Fibroblast of mammary gland (primary cell): Measurements from ENCODE around the gene AXDND1.
"Not testable (repeated sequence)": the region's sequence is repeated elsewhere in the genome, so short reads cannot be mapped to it uniquely, and the experiment has no call there.

Source experiments
- DNase-seq: peaks from one replicate; pipeline ENCODE4 v3.0.0-alpha.2; 2010; ENCODE audit warnings: low read depth
- H3K4me3 ChIP-seq: 2 replicates; pipeline ENCODE4 v1.5.1; 2011; ENCODE audit warnings: low read depth, mild to moderate bottlenecking, low read length, moderate library complexity; ENCODE audit not compliant: control insufficient read depth
- CTCF ChIP-seq: conservative IDR thresholded peaks from 2 replicates; pipeline ENCODE4 v1.5.1; 2011; ENCODE audit warnings: low read depth, low read length, inconsistent platforms; ENCODE audit not compliant: control insufficient read depth, insufficient read depth

Gene AXDND1

DNA sequence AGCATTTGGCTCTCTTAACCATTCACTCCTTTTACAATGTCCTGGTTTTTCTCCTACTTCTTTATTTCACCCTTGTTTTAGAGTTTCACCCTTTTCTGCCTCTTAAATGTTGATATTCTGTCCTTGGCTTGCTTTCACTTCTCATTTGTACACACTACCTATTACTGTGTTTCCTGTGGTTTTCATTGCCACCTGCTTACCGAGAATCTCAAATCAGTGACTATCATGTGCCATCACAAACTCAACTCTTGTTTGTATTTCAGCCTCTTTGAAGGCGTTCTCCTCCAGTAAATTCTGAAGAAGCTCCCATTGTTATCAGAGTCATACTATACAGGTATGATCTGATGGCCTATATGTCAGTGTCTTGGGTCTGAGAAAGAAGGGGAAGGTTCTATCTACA is 144.3 kb downstream of the AXDND1 start:
- DNase-seq, result no peak
- H3K4me3 ChIP-seq, result no peak overlapping the region
- TF ChIP-seq CTCF, result no peak

GRCh38 chr1:179516976-179517705 is 151.4 kb downstream of the AXDND1 start:
- H3K4me3 ChIP-seq, result no peak overlapping the region
- TF ChIP-seq CTCF, result no peak
- no peak for DNase-seq

GRCh38 chr1:179518544-179518943 is 152.8 kb downstream of the AXDND1 start:
- DNase-seq, H3K4me3 ChIP-seq: not testable (repeated sequence)

DNA sequence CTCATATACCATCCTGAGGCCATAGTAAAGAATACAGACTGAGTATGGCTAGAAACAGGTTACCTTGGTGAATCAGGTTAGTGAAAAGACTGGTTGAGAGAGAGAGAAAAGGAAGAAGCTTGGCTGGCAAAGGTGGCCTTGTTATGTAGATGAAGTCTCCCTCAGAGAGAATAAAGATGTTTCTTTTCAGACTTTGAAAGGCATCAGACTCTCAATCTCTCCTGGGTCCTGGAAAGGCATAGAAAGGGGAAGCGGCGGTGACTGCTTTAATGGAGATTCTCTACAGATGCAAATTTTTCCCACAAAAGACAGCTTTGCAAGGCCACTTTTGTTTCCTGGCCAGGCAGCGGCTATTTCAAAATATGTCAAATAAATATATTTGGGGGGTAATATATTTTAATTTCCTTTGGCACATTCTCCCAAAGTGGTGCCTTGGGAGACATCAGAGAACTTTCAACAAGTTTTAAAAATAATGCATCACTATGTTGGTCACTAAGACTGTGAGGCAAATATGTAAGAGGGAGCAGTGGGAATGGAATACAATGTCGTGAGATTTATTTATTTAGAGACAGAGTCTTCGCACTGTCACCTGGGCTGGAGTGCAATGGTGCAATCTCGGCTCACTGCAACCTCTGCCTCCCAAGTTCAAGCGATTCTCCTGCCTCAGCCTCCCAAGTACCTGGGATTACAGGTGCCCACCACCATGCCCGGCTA is 163.9 kb downstream of the AXDND1 start:
- H3K4me3 ChIP-seq, result no peak overlapping the region
- no peak for TF ChIP-seq CTCF
- DNase-seq, result no peak

DNA sequence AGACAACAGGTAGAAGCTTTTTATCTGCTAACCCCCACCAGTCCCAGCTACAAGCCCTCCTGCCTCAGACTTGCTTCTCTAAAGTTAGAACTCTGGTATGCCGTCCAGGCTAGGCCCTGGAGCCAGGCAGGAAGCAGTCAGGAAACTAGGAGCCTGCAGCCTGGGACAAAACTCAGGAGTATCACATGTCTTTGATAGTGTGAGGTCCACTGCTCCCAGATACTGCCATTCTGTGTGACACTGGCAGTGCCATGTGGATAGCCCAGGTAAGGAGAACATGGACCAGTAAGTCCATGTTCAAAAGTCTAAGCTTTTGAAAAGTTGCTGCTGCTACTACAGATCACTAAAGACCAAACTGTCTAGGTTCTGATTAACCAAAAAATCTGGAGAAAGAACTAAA is 164.6 kb downstream of the AXDND1 start:
- H3K4me3 ChIP-seq, result no peak overlapping the region
- no peak for TF ChIP-seq CTCF
- no peak for DNase-seq

DNA sequence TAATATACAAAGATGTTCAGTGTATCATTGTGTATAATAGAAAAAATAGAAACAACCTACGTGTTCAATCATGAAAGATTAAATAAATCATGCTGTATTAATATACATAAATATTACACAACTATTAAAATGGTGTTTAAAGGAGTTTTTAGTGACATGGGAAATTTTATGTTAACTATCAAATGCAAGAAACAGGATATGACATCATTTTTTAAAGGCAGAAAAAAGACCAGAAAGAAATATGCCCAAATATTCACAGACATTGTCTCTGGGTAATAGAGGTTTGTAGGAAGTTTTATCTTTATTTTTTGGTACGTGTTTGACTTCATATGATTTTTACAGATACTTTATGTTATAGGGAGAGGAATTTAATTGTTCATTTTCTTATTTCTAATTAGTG is 176.0 kb downstream of the AXDND1 start:
- no peak for TF ChIP-seq CTCF
- no peak for DNase-seq
- no peak overlapping the region for H3K4me3 ChIP-seq

DNA sequence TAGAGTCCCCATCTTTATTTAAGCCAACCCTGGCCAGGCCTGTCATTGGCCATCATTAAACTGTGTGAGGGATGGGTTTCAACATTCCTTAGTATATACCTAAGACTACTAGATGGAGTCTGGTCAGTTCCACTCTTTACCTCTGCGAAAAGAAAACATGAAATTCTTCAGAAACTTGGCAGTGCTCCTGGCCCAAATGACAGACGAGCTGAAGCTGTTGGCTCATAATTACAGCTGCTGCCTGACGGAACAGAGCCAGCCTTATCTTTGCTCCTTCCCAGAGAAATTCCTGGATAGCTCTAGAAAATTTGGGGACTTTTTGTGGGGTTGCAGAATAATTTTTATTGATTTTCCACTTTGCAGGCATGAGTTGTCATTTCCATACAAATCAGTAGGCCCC is 179.6 kb downstream of the AXDND1 start:
- H3K4me3 ChIP-seq, result no peak overlapping the region
- no peak for DNase-seq
- TF ChIP-seq CTCF, result no peak
